Stimulated activated CD8-positive, alpha-beta memory T cell treated with anti-CD3 and anti-CD28 coated beads, Interleukin-4, amount 100 ng/mL, for 24 hours (primary cell): ENCODE data around the gene SVIL.
"Not testable (repeated sequence)": the region's sequence is repeated elsewhere in the genome, so short reads cannot be mapped to it uniquely, and the experiment has no call there.

Source experiments
- DNase-seq: peaks from one replicate; pipeline ENCODE4 v3.0.0-alpha.2; 2020; ENCODE audit warnings: low read depth

Gene SVIL

DNA sequence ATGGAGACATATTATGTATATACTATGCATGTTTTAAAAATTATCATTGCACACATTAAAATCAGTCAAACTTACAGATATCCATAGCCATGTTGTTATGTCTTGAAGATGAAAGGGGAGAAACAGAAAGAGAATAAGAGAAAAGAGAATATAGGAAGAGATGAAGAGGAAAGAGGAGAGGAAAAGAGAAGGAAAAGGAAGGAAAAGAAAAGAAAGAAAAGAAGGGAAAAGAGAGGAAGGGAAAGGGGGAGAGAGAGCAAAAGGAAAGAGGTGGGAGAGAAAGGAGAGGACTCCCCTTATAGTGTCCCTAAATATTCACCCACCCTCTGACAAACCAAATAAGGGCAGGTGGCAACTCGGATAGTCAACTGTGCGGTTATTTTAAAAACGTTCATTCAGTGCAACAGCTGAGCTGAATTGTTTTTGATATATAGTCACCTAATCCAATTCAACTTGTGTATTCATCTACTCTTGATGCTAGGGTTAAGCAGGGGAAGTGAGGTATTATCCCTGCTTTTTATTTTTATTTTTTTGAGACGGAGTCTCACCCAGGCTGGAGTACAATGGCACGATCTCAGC is 14.6 kb downstream of the SVIL start:
- no peak for DNase-seq

DNA sequence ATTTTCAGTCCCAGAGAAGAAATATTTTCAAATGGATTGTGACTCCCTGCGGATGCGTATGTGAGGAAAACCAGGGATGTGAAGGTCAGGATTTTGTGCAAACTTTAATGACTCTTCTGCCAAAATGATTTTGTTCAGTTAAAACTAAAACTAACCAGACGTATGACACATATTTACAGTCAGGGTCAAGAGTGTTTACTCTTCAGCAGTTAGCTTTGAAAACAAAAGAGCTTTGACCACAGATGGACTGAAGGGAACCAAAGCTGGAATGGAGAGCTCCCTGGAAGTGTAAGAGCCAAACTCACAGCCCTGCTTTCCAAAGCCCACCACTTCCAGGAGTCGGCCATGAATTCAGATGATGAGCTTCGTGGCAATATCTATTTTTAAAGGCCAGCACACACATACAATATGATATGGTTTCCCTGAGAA is 15.5 kb downstream of the SVIL start:
- no peak for DNase-seq

DNA sequence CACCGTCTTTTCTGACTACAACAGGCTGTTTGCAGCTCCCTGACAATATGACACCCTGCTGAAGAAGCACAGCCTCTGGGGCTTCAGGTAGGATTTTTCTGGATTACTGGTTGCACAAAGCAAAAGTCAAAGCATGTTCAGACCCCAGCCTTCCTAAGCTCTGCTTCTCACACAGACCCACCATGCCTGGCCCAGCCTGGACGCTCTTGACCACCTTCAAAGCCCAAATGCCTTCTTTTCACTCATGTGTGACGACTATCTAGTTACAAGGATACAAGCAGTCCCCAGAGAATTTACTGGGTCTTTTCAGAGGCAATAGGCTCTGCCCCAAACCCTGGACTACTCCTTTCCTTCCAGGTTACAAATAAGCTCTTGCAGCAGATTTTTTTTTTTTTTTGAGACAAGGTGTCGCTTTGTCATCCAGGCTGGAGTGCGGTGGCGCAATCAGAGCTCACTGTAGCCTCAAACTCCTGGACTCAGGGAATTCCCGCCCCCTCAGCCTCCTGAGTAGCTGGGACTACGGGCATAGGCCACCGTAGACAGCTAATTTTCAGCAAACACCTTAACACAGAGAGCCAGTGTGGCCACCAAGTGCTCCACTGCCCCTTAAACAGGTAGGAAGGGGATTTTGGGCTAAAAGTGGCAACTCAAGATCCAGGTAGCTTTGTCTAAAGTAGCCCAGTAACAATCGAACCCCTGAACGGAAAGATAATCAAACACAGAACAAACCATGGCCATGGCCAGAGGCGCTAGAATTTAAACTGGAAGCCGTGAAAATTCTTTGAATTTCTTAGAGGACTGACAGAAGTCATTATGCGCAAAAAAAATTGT is 16.2 kb downstream of the SVIL start:
- DNase-seq: no peak

DNA sequence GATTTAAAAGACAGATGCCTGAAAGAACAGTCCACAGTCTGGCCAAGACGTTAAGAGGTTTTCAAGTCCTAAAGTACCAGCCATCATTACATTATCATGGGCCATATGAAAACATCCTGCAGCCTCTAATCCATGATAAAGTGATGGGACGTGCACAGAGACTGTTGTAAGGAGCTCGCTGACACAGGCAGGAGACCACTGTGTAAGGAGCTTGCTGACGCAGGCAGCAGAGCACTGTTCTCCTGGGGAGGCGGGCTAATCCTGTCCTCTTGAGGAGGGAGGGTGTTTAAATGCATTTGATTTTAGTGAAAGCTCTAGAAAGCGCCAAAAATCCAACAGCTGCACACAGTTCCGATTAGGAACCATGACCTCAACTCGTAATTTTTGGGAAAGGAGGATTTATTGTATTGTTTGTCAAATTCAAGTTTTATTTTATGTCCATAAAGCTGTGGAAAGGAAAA is 16.9 kb downstream of the SVIL start:
- DNase-seq: no peak

DNA sequence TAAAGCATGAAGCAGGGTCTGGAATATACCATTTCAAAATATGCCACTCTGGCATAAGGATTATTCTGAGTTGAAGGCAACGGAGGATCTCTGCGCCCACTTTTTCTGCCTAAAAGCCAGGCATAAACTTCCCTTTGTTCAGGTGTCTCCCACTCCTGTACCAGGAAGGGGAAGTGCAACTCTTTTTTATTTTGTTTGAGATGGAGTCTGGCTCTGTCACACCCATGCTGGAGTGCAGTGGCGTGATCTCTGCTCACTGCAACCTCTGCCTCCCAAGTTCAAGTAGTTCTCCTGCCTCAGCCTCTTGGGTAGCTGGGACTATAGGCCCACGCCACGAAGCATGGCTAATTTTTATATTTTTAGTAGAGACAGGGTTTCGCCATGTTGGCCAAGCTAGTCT is 18.2 kb downstream of the SVIL start:
- DNase-seq: no peak

DNA sequence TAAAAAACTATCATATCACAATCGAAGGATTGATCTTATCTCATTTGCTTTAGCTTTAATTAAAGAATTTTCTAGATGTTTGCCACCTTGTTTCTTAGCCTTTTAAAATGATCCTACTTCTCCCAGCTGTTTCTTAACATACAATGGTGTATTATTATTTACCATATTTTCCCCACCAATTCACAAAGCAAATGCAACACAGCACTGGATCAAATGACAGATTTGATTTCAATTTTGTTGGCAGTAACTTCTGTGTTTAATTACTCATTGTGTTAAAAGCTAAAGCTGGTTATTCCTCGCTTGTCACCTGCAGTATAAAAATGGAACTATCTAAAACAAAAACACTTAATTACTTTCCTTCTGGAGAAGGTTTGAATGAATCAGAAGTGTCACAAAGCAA is 19.6 kb downstream of the SVIL start:
- no peak for DNase-seq

DNA sequence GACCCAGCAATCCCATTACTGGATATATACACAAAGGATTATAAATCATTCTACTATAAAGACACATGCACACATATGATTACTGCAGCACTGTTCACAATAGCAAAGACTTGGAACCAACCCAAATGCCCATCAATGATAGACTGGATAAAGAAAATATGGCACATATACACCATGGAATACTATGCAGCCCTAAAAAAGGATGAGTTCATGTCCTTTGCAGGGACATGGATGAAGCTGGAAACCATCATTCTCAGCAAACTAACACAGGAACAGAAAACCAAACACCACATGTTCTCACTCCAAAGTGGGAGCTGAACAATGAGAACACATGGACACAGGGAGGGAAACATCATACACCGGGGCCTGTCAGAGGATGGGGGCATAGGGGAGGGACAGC is 20.5 kb downstream of the SVIL start:
- not testable (repeated sequence) for DNase-seq

DNA sequence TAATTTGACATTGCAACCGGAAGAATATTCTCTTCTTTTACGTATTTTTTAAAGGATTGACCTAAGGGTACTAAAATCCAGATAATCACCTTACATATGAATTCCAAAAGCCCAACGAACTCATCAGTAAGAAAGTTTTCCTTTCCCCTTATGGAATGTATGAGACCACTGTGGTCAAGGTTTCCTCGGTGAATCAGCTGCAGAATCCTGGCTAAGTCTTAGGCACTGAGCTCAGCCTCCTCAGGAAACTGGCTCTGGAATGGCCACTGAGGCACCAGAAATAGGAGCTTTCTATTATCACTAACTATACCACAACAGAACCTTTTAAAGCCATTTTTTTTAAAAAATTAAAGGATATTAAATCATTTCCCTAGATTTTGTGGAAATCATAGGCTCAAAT is 21.0 kb downstream of the SVIL start:
- DNase-seq: no peak

DNA sequence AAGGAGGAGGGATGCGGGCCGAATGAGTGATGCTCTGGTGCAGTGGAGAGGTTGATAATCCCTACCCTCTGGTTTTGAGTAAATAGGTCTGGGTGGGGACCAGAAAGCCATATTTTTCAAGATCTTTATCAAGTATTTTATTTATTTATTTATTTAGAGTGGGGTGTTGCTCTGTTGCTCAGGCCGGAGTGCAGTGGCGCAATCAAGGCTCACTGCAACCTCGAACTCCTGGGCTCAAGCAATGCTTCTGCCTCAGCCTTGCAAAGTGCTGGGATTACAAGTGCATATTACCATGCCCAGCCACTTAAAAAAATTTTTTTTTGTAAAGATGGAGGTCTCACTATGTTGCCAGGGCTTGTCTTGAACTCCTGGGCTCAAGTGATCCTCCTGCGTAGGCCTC is 21.6 kb downstream of the SVIL start:
- no peak for DNase-seq

DNA sequence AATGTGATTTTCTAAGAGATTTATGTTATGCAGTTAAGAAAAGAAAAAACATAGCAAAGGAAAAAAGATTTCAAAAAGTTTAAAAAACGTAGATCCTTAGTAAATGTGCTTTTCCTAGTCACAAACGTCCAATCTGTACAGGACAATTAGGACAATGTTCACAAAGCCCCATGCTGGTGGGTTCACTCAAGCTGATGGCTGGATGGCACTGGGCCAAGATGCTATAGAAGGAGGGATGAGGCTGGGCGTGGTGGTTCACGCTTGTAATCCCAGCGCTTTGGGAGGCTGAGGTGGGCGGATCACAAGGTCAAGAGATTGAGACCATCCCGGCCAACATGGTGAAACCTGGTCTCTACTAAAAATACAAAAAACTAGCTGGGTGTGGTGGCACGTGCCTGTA is 22.1 kb downstream of the SVIL start:
- DNase-seq: no peak

DNA sequence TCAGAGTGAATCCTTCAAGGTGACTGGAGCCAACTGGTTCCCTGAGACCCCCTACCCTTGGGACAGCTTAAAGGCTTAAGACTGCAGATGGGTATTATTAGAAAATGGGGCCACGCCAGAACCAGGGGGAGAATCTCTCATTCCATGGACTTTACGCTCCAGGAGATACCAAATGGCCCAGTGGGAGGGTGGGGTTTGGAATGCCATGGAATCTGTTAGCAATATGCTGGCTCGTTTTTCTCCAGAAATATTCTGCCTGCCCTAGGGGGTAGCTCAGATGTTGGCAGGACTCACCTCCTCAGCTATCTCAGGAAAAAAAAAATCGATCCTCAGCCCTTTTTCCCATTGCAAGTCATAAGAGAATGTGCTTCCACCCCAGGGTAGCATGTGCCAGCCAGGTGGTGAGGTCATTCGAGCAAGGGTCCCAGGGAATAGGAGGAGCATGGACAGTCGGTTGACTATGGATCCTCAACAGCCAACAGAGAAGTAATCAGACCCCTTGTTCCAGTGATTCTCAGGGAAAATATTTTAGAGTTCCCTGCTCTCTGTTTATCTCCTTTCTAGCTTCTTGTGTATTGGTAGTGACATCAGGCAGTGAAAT is 22.9 kb downstream of the SVIL start:
- no peak for DNase-seq

DNA sequence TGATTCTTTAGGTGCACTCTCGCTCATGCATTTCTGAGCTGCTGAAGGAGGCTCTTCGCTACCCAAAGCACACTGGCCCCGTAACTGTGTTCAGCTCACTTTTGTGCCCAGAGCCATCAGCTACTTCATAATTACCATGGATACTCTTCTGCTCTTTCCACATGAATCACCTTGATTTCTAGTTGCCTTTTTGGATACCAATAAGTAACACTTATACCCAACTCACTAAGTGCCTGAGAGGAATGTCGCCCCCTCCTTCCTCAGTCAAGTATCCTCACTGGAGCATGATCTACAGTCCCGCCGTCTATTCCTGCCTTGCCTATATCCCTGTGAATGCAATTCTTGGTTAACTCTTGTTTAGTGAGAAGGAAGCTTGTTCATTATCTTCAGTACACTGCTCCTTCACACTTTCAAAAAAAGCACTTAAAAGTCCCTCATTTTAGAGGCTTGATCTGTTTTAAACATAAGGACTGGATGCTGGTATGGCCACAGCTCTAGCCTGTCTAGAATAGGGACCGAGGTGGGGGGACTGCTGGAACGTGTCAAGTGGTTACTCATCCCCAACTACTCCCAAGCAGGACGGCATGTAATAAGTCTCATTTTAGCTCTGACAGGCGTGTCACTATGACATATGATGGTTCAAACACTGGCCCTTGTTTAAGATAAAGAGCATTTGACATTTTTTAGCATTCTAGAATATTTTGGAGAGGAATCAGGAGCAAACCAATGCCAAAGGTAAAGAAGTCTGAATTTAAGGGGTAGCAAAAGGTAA is 23.7 kb downstream of the SVIL start:
- DNase-seq: no peak

DNA sequence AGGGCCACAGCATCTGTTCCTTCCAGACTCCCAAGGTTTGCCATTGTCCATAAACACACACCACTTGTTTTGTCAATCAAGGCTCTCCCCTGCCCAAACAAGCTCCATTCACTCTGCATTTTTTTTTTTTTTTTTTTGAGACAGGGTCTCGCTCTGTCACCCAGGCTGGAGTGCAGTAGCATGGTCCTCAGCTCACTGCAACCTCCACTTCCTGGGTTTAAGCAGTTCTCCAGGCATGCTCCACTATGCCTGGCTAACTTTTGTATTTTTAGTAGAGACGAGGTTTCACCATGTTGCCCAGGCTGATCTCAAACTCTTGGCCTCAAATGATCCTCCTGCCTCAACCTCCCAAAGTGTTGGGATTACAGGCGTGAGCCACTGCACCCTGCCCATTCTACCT is 24.4 kb downstream of the SVIL start:
- not testable (repeated sequence) for DNase-seq

DNA sequence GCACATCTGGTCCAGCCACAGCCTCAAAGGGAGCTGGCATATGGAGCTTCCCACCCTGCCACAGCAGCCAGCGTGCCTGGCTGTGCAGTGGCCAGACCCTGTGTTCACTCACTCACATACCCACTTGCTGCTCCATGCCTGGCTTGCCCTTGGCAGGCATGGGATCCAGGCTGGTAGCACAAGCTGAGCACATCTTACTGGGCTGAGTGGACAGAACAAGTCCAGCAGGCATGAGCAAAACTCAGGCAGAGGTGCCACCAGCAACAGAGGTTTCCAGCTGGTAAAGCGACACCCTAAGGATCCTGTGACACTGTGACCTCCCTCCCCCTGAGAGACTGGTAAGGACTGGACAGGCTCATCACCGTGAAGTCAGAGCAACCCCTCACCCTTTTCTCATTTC is 25.1 kb downstream of the SVIL start:
- no peak for DNase-seq

DNA sequence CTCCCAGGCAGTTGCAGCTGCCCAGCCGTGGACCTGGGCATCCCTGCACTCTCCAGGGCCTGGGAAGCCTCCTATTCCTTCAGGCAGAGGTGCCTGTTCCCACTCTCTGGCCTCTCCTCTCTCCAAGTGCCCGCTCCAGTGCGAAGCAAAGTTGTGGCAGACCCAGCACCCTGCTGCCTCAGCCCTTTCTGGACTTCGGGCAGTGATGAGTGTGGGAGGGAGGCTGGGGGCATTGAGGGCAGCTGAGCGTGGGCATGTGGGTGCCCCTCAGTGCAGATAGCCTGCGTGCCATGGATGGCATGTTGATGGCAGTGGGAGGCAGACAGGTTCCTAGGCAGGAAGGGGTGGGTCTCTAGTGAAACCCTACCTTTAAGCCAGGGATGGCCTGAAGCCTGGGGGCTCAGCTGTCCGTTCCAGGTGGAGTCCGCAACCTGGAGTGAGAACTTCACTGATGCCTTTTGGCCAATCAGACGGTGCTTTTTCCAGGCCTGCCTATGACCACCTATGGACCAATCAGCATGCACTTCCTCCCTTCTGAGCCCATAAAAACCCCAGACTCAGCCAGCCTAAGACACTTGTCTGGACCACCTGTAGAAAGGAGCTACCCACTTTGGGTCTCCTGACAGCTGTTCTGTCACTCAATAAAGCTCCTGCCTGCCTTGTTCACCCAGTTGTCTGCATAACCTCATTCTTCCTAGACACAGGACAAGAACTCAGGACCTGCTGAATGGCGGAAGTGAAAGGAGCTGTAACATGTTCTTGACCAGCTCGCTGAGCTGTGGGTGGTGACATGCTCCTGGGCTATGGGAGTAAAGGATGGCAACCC is 26.1 kb downstream of the SVIL start:
- no peak for DNase-seq

DNA sequence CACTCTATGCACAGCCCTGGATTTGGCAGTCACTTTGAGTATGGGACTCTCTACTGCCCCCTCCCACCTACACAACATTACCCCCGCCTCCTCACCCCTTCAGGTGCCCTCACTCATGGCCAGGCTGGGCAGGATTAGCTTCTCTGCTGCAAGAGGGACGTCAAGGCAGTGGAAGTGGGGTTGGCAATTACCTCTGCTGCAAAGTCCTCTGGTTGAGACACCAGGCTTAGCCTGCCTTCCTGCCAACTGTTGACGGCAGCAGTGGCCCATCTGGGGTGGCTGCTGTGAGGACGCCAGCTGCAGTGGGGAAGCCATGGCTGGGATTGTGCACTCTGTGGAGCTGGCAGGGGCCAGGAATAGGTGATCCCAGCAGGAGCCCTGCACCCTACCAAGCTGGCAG is 26.7 kb downstream of the SVIL start:
- DNase-seq: no peak

DNA sequence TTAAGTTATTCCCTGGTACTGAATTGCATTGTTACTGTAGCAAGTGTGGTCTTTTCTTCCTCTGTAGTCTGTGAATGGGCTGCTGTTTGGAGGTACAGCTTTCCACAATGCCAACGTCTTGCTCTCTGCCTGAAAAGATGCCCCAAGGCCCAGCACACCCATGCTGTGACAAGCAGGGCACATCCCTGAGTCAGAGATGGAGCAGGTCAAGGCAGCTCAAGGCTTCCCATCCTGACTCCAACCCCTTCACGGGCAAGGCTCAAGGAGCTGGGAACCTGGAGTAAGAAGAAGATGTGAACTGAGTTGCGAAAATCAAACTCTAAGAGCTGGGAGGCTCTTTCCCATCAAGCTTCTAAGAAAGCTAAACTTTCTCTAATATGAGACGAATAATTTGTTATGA is 27.2 kb downstream of the SVIL start:
- no peak for DNase-seq

DNA sequence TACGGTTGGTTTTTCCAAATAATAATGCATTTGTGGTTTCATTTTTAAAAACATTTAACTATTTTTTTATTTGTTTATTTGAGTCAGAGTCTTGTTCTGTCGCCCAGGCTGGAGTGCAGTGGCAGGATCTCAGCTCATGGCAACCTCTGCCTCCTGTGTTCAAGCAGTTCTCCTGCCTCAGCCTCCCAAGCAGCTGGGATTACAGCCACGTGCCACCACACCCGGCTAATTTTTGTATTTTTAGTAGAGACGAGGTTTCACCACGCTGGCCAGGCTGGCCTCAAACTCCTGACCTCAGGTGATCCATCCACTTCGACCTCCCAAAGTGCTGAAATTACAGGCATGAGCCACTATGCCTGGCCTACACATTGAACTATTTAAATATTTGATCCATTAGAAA is 28.1 kb downstream of the SVIL start:
- DNase-seq: not testable (repeated sequence)

DNA sequence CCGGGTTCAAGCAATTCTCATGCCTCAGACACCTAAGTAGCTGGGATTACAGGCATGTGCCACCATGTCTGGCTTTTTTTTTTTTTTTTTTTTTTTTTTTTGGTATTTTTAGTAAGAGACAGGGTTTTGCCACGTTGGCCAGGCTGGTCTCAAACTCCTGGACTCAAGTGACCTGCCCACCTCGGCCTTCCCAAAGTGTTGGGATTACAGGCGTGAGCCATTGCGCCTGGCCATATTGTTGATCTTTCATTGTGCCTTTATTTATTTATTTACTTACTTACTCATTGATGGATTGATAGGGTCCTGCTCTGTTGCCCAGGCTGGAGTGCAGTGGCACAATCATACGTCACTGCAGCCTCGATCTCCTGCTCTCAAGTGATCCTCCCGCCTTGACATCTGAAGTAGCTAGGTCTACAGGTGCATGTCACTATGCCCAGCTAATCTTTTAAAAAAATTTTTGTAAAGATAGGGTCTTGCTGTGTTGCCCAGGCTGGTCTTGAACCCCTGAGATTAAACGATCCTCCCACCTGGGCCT is 30.4 kb downstream of the SVIL start:
- DNase-seq: no peak

DNA sequence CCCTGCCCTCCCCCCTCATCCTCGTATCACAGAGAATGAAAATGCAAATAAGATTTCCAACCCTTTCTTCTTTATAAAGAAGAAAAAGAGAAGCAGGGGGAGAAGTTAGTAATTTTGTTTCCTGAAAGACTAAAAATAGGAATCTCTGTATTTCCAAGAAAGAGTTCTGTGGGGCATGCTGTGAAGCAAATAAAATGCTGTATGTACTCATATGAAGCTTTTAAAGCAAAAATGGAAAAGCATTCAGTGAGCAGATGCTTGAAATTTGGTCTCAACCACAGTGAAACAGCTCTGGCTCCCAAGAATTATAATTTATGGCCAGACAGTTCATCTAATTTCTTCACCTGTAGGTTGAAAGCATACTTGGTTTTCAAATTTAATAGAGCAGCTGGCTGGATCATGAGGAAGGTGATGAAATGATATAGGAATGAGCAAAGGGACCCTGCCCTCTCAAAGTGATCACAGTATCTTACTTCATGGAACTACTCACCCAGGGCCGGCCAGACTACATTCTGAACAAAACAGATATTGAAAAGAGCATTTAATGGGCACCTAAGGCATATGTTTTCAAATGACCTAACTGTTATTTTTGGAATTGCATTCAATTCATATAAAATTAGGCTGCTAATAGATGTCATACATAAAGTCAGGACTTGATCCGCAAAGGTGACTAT is 31.4 kb downstream of the SVIL start:
- no peak for DNase-seq

DNA sequence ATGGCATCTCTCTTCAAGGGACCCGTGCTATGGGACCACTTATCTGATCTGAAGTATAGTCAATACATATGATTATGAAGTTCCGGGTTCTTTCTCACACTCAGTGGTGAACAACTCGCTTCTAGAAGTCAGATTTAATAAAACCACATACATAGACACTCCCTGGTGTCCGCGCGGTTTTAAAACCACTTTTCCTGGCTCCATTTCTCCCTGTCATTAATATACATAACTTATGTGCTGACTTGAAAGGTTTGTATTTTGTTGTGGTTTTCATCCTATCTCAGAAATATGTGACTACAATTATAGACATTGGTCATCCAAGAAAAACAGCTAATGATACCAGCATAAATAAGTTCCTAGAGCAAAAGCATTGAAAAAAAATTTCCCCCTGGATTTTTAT is 34.0 kb downstream of the SVIL start:
- DNase-seq: no peak
